ENCODE data around the gene TUFT1.

DNA sequence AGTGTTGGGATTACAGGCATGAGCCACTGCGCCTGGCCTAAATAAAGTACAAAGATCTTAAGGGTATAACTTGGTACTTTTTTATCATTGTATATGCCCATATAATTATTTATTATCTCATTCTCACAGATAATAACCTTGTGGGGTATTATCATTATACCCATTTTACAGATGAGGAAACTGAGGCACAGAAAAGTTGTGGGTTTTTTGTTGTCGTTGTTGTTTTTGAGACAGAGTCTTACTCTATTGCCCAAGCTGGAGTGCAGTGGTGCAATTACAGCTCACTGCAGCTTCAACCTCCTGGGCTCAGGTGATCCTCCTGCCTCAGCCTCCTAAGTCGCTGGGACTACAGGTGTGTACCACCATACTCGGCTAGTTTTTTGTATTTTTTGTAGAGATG lies 24.8 kb upstream of the TUFT1 start:
- TF ChIP-seq POLR2A (IDR thresholded peaks at IDR 0.05; ENCODE audit: low read depth, low read length) (no peak), POLR2AphosphoS5 (IDR thresholded peaks at IDR 0.05; ENCODE audit: low read depth, low read length) (no peak), TAF1 (IDR thresholded peaks at IDR 0.05; ENCODE audit: borderline replicate concordance, low read depth, low read length) (no peak)

All from GM12892 (cell line).